CD4-positive, CD25-positive, alpha-beta regulatory T cell (primary cell): Measurements from ENCODE around the gene GALM. TPM values are rescaled to one million over a fixed set of nuclear protein-coding genes. Genes with fewer than 3 reads are reported as not detected.
"Not testable (repeated sequence)": the region's sequence is repeated elsewhere in the genome, so short reads cannot be mapped to it uniquely, and the experiment has no call there.

Experiments
- ATAC-seq, 2 donors: fragments of 150-1000 bp; cut with Tn5 transposase; one replicate each; pipeline ENCODE4 v1.10.0; 2021; ENCODE audit warnings: low read depth in 2 of 2, moderate number of reproducible peaks in 2 of 2, moderate library complexity in 1 of 2
- DNase-seq, 3 donors: peaks; one replicate each; pipeline versions ENCODE4 v3.0.0 to v3.0.0-alpha.2; 2012 to 2022; ENCODE audit warnings: mixed read lengths in 1 of 3
- H3K27ac ChIP-seq: one replicate; pipeline ENCODE4 v1.7.0; 2013; ENCODE audit warnings: mild to moderate bottlenecking, low read length; ENCODE audit not compliant: insufficient read depth, poor library complexity, severe bottlenecking
- H3K27me3 ChIP-seq: one replicate; pipeline ENCODE4 v1.7.0; 2013; ENCODE audit warnings: low read length; ENCODE audit not compliant: control insufficient read depth, insufficient read depth
- H3K36me3 ChIP-seq: one replicate; pipeline ENCODE4 v1.7.0; 2013; ENCODE audit warnings: mild to moderate bottlenecking, low read length, moderate library complexity; ENCODE audit not compliant: control insufficient read depth, insufficient read depth
- H3K4me1 ChIP-seq: 2 replicates; pipeline ENCODE4 v1.7.0; 2013; ENCODE audit warnings: mild to moderate bottlenecking, low read length; ENCODE audit not compliant: insufficient read depth, control insufficient read depth, poor library complexity, severe bottlenecking
- H3K4me3 ChIP-seq: one replicate; pipeline ENCODE4 v1.7.0; 2013; ENCODE audit warnings: low read depth, mild to moderate bottlenecking, low read length, moderate library complexity
- H3K9me3 ChIP-seq, 2 experiments: 1 replicate in 1 of 2; 2 replicates in 1 of 2; pipeline ENCODE4 v1.7.0; 2013; ENCODE audit warnings: low read length in 2 of 2, mild to moderate bottlenecking in 1 of 2, moderate library complexity in 1 of 2; ENCODE audit not compliant: control insufficient read depth in 2 of 2
- H3K27ac Mint-ChIP-seq, 3 donors: one replicate each; pipeline ENCODE4 v1.8.0; 2020 to 2022; ENCODE audit warnings: mild to moderate bottlenecking in 3 of 3, mixed read lengths in 3 of 3, moderate library complexity in 2 of 3
- H3K27me3 Mint-ChIP-seq: one replicate; pipeline ENCODE4 v1.8.0; 2022; ENCODE audit warnings: mild to moderate bottlenecking, mixed read lengths
- H3K36me3 Mint-ChIP-seq: one replicate; pipeline ENCODE4 v1.8.0; 2020; ENCODE audit warnings: mixed read lengths
- H3K4me1 Mint-ChIP-seq, 4 donors: one replicate each; pipeline ENCODE4 v1.8.0; 2020 to 2022; ENCODE audit warnings: mixed read lengths in 4 of 4, mild to moderate bottlenecking in 1 of 4
- H3K4me3 Mint-ChIP-seq, 4 donors: one replicate each; pipeline ENCODE4 v1.8.0; 2020 to 2022; ENCODE audit warnings: mild to moderate bottlenecking in 4 of 4, mixed read lengths in 4 of 4, moderate library complexity in 3 of 4
- H3K9me3 Mint-ChIP-seq, 7 donors: one replicate each; pipeline ENCODE4 v1.8.0; 2020 to 2022; ENCODE audit warnings: mixed read lengths in 7 of 7, mild to moderate bottlenecking in 3 of 7, moderate library complexity in 2 of 7
- polyA plus RNA-seq, 4 donors: library from polyadenylated mRNA; unstranded; fragments of 300-500 nt; fragmentation: Illumina TruSeq; gene quantifications; one replicate each; pipeline ENCODE4 v1.2.3, GENCODE V29; 2021
- total RNA-seq: library from RNA; stranded (reverse); gene quantifications from one replicate; pipeline ENCODE4 v1.2.3, GENCODE V29; 2022

GALM gene
- total and polyA plus RNA-seq, 5 donors from 2014 or later, result 46.8 to 75.2 (median 49.1) TPM

DNA sequence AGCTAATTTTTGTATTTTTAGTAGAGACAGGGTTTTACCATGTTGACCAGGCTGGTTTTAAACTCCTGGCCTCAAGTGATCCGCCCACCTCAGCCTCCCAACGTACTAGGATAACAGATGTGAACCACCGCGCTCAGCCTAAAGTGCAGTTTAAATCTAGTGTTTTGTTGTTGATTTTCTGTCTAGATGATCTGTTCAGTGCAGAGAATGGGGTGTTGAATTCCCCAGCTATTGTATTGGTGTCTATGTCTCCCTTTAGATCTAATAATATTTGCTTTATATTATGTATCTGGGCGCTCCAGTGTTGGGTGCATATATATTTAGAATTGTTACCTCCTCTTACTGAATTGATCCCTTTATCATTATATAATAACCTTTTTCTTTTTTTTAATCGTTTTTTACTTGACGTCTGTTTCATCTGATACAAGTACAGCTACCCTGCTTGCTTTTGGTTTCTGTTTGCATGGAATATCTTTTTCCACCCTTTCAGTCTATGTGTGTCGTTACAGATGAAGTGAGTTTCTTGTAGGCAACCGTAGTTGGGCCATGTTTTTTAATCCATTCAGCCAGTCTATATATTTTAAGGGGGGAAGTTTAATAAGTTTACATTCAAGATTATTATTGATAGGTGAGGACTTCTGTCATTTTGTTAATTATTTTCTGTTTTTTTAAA lies 34.3 kb downstream of the GALM start:
- H3K36me3 ChIP-seq, result peaks cover 1% of the 10 kb centered on the region
- peaks cover 53% of the 10 kb centered on the region for H3K4me1 ChIP-seq
- H3K9me3 ChIP-seq, result no peaks in the 10 kb centered on the region
- H3K27ac ChIP-seq, result peak overlapping the region; percentile 78
- peaks cover 4% of the 10 kb centered on the region for H3K27me3 Mint-ChIP-seq
- peaks cover 18% of the 10 kb centered on the region for H3K36me3 Mint-ChIP-seq
- peak overlapping the region; percentile 92 to 97 (median 93) for H3K27ac Mint-ChIP-seq
- DNase-seq (peak in 2 of 3 donors; percentile 50 to 65), ATAC-seq (peak; percentile 52 to 55)
- H3K4me3 Mint-ChIP-seq, result peak overlapping the region; percentile 70 to 80 (median 78)
- H3K27me3 ChIP-seq, result no peaks in the 10 kb centered on the region
- peak overlapping the region; percentile 80 for H3K4me3 ChIP-seq
- peaks cover 0 to 7% (median 1%) of the 10 kb centered on the region in 7 donors for H3K9me3 Mint-ChIP-seq
- peaks cover 18 to 74% (median 46%) of the 10 kb centered on the region in 4 donors for H3K4me1 Mint-ChIP-seq

DNA sequence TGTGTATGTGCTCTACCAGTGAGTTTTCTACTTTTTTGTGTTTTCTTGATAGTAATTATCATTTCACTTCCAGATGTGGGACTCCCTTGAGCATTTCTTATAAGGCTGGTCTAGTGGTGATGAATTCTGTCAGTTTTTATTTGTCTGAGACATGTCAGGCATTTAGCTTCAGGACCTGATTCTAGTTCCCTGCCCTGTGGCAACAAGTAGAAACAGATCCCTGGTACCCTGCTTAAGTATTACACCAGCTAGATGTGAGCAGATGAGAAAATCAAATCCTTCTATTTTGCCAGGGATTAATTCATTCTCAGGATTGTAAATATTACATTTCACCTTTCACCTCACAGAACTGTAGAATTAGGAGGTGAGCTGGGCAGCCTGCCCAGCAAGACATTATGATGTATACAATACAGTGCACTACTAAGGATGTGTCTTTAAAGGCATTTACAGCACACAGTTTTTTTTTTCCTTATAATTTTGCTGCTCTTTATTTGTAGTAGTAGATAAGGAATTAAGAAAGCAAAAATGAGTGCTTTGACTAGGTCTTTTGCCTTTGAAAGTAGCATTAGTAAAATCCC lies 35.1 kb downstream of the GALM start:
- H3K4me1 ChIP-seq, result peaks cover 49% of the 10 kb centered on the region
- peak overlapping the region; percentile 92 to 97 (median 93) for H3K27ac Mint-ChIP-seq
- H3K9me3 Mint-ChIP-seq, result peaks cover 0 to 7% (median 1%) of the 10 kb centered on the region in 7 donors
- H3K36me3 Mint-ChIP-seq, result peaks cover 20% of the 10 kb centered on the region
- H3K9me3 ChIP-seq, result no peaks in the 10 kb centered on the region
- peak overlapping the region; percentile 78 for H3K27ac ChIP-seq
- peaks cover 18 to 71% (median 47%) of the 10 kb centered on the region in 4 donors for H3K4me1 Mint-ChIP-seq
- H3K27me3 ChIP-seq, result no peaks in the 10 kb centered on the region
- peak in 1 of 3 donors; percentile 22 for DNase-seq
- H3K4me3 ChIP-seq, result peak overlapping the region; percentile 80
- peak overlapping the region; percentile 70 to 80 (median 78) for H3K4me3 Mint-ChIP-seq
- H3K27me3 Mint-ChIP-seq, result peaks cover 4% of the 10 kb centered on the region
- peaks cover 6% of the 10 kb centered on the region for H3K36me3 ChIP-seq
- no peak for ATAC-seq

- Histone ChIP-seq H3K4me3 (peak overlapping the region; percentile 80), H3K27ac (peak overlapping the region; percentile 78)
Measured at GRCh38 chr2:38701542-38701941, 35.6 kb downstream of the GALM start.

DNA sequence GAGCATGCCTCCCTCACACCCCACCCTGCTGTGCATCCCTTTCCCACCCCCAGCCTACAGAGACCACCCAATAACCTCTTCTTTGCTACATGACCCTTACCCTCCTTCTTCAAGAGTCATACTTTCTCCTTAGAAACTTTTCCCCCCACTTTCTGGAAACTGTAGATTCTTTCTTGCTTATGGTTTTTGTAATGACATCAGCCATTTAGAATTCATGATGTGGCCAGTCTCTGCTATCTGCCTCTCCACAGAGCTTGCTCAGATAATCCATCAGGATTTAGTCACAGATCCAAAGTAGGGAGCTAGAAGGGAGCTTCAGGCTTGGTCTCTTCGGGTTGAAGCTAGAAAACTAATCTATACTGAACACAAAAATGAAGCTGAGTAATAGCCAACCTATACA lies 36.5 kb downstream of the GALM start:
- H3K27ac ChIP-seq, result peak overlapping the region; percentile 78
- Mint-ChIP-seq H3K4me1 (peaks cover 13 to 70% (median 40%) of the 10 kb centered on the region in 4 donors), H3K4me3 (peak overlapping the region; percentile 16 to 91 (median 35)), H3K9me3 (peaks cover 0 to 7% (median 1%) of the 10 kb centered on the region in 7 donors), H3K27ac (peak overlapping the region; percentile 92 to 93 (median 92)), H3K27me3 (peaks cover 4% of the 10 kb centered on the region), H3K36me3 (peaks cover 23% of the 10 kb centered on the region)
- peaks cover 37% of the 10 kb centered on the region for H3K4me1 ChIP-seq
- H3K4me3 ChIP-seq, result peak overlapping the region; percentile 19
- H3K27me3 ChIP-seq, result no peaks in the 10 kb centered on the region
- DNase-seq (no peak), ATAC-seq (no peak)
- H3K36me3 ChIP-seq, result peaks cover 6% of the 10 kb centered on the region
- H3K9me3 ChIP-seq, result no peaks in the 10 kb centered on the region

More at GRCh38 chr2:38701542-38701941, 35.6 kb downstream of the GALM start:
- Mint-ChIP-seq H3K27me3 (peaks cover 4% of the 10 kb centered on the region), H3K9me3 (peaks cover 0 to 7% (median 1%) of the 10 kb centered on the region in 7 donors), H3K4me1 (peaks cover 18 to 70% (median 45%) of the 10 kb centered on the region in 4 donors), H3K4me3 (peak overlapping the region; percentile 10 to 70 (median 35)), H3K27ac (peak overlapping the region; percentile 92 to 97 (median 93)), H3K36me3 (peaks cover 17% of the 10 kb centered on the region)
- Histone ChIP-seq H3K9me3 (no peaks in the 10 kb centered on the region), H3K4me1 (peaks cover 46% of the 10 kb centered on the region), H3K27me3 (no peaks in the 10 kb centered on the region), H3K36me3 (peaks cover 6% of the 10 kb centered on the region)
- ATAC-seq (no peak), DNase-seq (no peak)

DNA sequence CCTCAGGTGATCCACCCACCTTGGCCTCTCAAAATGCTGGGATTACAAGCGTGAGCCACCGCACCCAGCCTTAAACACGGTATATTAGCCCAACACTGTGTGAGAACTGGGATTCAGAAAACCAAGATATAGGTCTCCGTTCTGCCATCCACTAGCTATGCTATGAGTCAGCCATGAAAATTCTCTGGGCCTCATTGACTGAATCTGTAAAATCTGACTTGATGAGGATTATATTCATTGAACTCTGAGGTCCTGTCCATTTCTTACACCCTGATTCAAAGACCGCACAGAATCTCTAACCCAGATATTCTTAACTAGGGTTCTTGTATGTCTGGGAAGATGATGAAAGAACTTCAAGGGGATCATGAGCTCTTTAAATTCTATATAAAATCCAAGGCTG lies 37.4 kb downstream of the GALM start:
- H3K27ac Mint-ChIP-seq, DNase-seq: not testable (repeated sequence)

DNA sequence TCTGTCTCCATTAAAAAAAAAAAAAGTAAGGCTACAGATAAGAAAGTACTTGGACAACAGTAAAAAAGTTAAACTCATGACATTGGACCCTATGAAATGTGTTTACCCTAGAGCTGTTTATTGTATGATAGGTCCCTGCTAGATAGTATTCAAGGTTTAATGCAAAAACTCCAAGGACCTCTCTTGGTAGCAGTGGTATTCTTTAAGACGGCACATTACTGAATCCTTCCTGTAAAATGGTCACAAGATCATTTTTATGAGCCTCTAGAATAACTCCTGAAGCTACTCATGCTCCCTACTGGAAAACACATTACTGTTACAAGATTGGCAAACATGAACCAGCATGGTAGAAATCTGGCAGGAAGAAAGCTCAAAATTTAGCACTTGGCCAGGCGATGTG lies 38.8 kb downstream of the GALM start:
- H3K9me3 Mint-ChIP-seq, result peaks cover 0 to 7% (median 1%) of the 10 kb centered on the region in 7 donors
- Histone ChIP-seq H3K9me3 (no peaks in the 10 kb centered on the region), H3K4me1 (peaks cover 35% of the 10 kb centered on the region), H3K27ac (no peak overlapping the region), H3K36me3 (peaks cover 6% of the 10 kb centered on the region), H3K4me3 (no peak overlapping the region), H3K27me3 (no peaks in the 10 kb centered on the region)
- peaks cover 21 to 71% (median 47%) of the 10 kb centered on the region in 4 donors for H3K4me1 Mint-ChIP-seq
- H3K27me3 Mint-ChIP-seq, result peaks cover 4% of the 10 kb centered on the region
- peak overlapping the region in 1 of 4 donors; percentile 65 for H3K4me3 Mint-ChIP-seq
- H3K27ac Mint-ChIP-seq, result peak overlapping the region; percentile 31 to 63 (median 41)
- peaks cover 21% of the 10 kb centered on the region for H3K36me3 Mint-ChIP-seq
- ATAC-seq (no peak), DNase-seq (no peak)

More for the DNA sequence above, 37.4 kb downstream of the GALM start:
- not testable (repeated sequence) for H3K27ac ChIP-seq, H3K27me3 ChIP-seq, H3K36me3 ChIP-seq, H3K4me3 ChIP-seq, H3K9me3 ChIP-seq, H3K9me3 Mint-ChIP-seq, ATAC-seq, H3K27me3 Mint-ChIP-seq
- H3K36me3 Mint-ChIP-seq, result peaks cover 21% of the 10 kb centered on the region
- H3K4me1 ChIP-seq, result peaks cover 29% of the 10 kb centered on the region
- peak overlapping the region in 1 of 4 donors; percentile 16 for H3K4me3 Mint-ChIP-seq
- peaks cover 11 to 66% (median 39%) of the 10 kb centered on the region in 4 donors for H3K4me1 Mint-ChIP-seq

DNA sequence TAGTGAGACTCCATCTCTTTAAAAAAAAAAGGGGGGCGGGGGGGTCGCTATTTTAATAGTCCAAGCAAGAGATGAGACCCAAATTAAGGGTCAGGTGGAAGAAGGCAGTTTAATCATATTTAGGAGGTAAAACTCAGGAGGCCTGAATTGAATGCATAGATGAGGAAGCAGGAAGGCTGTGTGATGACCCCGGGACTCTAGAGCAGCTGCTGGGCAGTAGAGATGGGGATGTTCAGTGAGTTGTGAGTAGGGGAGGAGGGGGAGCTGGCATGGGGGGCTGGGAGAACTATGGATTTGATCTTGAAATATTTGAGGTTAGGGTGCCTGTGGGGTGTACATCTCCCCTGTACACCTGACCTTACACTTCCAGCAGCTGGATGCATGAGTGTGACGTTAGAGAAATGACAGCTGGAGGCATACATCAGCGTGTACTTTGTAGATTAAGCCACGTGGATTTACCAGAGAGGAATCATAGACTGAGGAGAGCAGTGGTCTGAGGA lies 41.0 kb downstream of the GALM start:
- Histone ChIP-seq H3K27ac (no peak overlapping the region), H3K9me3 (no peaks in the 10 kb centered on the region), H3K27me3 (no peaks in the 10 kb centered on the region), H3K4me3 (no peak overlapping the region), H3K4me1 (peaks cover 28% of the 10 kb centered on the region), H3K36me3 (peaks cover 12% of the 10 kb centered on the region)
- peak overlapping the region in 1 of 4 donors; percentile 53 for H3K4me3 Mint-ChIP-seq
- no peaks in the 10 kb centered on the region for H3K27me3 Mint-ChIP-seq
- DNase-seq (no peak), ATAC-seq (no peak)
- peaks cover 27% of the 10 kb centered on the region for H3K36me3 Mint-ChIP-seq
- peaks cover 17 to 70% (median 40%) of the 10 kb centered on the region in 4 donors for H3K4me1 Mint-ChIP-seq
- peak overlapping the region; percentile 21 to 87 (median 57) for H3K27ac Mint-ChIP-seq
- H3K9me3 Mint-ChIP-seq, result peaks cover 0 to 4% (median 3%) of the 10 kb centered on the region in 7 donors
